Measurements from ENCODE around the gene NRP2. TPM values are rescaled to one million over a fixed set of nuclear protein-coding genes. Genes with fewer than 3 reads are reported as not detected.

NRP2 gene
- total RNA-seq, 1 experiment from 2014 or later, result 18.3 TPM

DNA sequence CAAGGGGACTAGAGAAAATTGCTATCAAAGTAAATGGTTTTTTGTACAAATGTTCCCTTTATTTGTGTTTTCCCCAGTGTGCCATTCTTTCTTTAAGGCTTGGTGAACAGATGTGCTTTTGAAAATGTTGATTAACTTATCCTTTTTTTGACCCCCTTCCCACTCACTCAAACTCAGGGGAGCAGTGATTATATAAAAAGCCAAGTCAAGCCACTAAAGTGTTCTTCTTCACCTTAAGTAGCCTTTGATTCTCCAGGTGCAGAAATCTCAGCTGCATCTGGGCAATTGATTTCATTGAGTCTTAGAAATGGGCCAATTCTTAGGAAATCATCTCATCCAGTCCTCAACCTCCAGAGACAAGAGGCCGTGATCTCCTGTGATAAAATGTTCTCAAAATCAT is 107.6 kb downstream of the NRP2 start:
- Histone ChIP-seq H3K36me3 (ENCODE audit: low read depth, low read length) (no peaks in the 10 kb centered on the region), H3K27me3 (ENCODE audit: low read length) (no peaks in the 10 kb centered on the region), H3K4me1 (ENCODE audit: insufficient read depth, low read length) (no peaks in the 10 kb centered on the region), H3K9me2 (replicated peaks; ENCODE audit: low read length) (no peaks in the 10 kb centered on the region), H3K9ac (ENCODE audit: low read length) (no peak overlapping the region), H3K9me3 (ENCODE audit: low read length) (no peaks in the 10 kb centered on the region), H3K4me2 (ENCODE audit: low read length) (no peak overlapping the region), H3K27ac (ENCODE audit: low read length) (no peak overlapping the region), H3F3A (ENCODE audit: low read length, unreplicated experiment) (no peaks in the 10 kb centered on the region), H4K20me1 (ENCODE audit: low read length) (no peaks in the 10 kb centered on the region), H3K79me2 (ENCODE audit: low read length) (no peaks in the 10 kb centered on the region), H3K4me3 (ENCODE audit: low read length) (no peak overlapping the region), H2AFZ (ENCODE audit: low read length) (no peak overlapping the region)
- DNase-seq (no peak), ATAC-seq (no peak)
- BruUV-seq (replicated peaks), result no TSS peak
- TF ChIP-seq EZH2 (IDR thresholded peaks at IDR 0.05; ENCODE audit: low read length, unreplicated experiment) (no peak), EZH2phosphoT487 (IDR thresholded peaks at IDR 0.05; ENCODE audit: borderline replicate concordance, low read length) (no peak)
- TF ChIP-seq, protein P1, sequence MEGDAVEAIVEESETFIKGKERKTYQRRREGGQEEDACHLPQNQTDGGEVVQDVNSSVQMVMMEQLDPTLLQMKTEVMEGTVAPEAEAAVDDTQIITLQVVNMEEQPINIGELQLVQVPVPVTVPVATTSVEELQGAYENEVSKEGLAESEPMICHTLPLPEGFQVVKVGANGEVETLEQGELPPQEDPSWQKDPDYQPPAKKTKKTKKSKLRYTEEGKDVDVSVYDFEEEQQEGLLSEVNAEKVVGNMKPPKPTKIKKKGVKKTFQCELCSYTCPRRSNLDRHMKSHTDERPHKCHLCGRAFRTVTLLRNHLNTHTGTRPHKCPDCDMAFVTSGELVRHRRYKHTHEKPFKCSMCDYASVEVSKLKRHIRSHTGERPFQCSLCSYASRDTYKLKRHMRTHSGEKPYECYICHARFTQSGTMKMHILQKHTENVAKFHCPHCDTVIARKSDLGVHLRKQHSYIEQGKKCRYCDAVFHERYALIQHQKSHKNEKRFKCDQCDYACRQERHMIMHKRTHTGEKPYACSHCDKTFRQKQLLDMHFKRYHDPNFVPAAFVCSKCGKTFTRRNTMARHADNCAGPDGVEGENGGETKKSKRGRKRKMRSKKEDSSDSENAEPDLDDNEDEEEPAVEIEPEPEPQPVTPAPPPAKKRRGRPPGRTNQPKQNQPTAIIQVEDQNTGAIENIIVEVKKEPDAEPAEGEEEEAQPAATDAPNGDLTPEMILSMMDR (conservative IDR thresholded peaks at IDR 0.05; ENCODE audit: low read depth, low read length), result no peak
- ChIA-PET CTCF (no interaction called here), POLR2A (ENCODE audit: unreplicated experiment) (no interaction called here)
- intact Hi-C loops (cut with micrococcal nuclease), result no loop called here

DNA sequence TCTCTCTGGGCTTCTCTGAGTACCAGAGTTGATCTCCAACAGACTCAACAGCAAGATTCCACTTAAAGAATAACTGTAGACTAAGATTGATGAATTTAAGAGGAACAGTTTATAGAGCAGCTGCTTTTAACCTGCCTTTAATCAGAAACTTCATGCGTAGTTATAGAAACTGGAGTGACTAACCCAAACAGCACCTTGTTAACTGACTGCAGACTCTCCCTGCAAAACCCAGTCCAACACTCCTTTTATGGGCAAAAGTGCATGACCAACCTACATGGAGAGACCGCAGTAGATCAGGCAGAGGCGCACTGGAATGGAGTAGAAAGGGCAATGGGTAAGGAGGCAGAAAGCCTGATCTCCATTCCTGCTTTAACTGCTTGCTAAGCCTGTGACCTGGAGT is 110.6 kb downstream of the NRP2 start:
- no peak overlapping the region for H3K4me3 ChIP-seq (ENCODE audit: low read length)
- H3K9me2 ChIP-seq (replicated peaks; ENCODE audit: low read length), result no peaks in the 10 kb centered on the region
- no peaks in the 10 kb centered on the region for H3K4me1 ChIP-seq (ENCODE audit: insufficient read depth, low read length)
- TF ChIP-seq, protein P1 (conservative IDR thresholded peaks at IDR 0.05; ENCODE audit: low read depth, low read length), result no peak
- TF ChIP-seq EZH2 (IDR thresholded peaks at IDR 0.05; ENCODE audit: low read length, unreplicated experiment) (no peak), EZH2phosphoT487 (IDR thresholded peaks at IDR 0.05; ENCODE audit: borderline replicate concordance, low read length) (no peak)
- H3K9me3 ChIP-seq (ENCODE audit: low read length), result no peaks in the 10 kb centered on the region
- intact Hi-C loops (cut with micrococcal nuclease), result no loop called here
- DNase-seq (no peak), ATAC-seq (no peak)
- no TSS peak for BruUV-seq (replicated peaks)
- no peaks in the 10 kb centered on the region for H3F3A ChIP-seq (ENCODE audit: low read length, unreplicated experiment)
- H3K27me3 ChIP-seq (ENCODE audit: low read length), result no peaks in the 10 kb centered on the region
- ChIA-PET CTCF (no interaction called here), POLR2A (ENCODE audit: unreplicated experiment) (interaction anchor here (0.5 kb wide), 1 partner anchor 326 kb away, joined by 3 read pairs; no protein-coding TSS in a partner anchor)
- no peak overlapping the region for H3K4me2 ChIP-seq (ENCODE audit: low read length)
- no peaks in the 10 kb centered on the region for H4K20me1 ChIP-seq (ENCODE audit: low read length)
- no peak overlapping the region for H3K27ac ChIP-seq (ENCODE audit: low read length)
- H3K9ac ChIP-seq (ENCODE audit: low read length), result no peak overlapping the region
- no peak overlapping the region for H2AFZ ChIP-seq (ENCODE audit: low read length)
- no peaks in the 10 kb centered on the region for H3K79me2 ChIP-seq (ENCODE audit: low read length)
- H3K36me3 ChIP-seq (ENCODE audit: low read depth, low read length), result no peaks in the 10 kb centered on the region

DNA sequence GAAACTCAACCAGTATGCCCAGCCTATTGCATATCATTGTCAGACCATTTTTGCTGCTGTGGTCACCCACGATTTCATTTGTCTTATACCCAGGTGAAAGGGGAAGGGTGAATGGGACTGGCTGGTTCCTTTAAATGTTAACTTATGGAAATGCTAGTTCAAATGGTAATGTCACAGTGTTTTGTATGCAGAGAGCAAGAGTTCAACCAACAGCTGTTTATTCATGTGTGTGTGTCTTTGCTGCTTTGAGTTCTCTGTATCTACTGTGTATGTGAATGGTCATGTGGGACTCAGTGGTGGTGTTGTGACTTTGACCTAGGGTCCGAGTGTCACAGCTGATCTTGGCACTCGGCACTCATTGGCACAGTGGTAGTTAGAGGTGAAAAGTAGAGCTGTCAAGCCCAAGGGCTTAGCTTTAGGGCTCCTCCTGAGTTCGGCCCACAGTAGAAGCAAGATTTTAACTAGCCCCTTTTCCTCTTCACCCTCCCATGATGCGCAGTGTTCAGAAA is 114.6 kb downstream of the NRP2 start:
- Histone ChIP-seq H3K9ac (ENCODE audit: low read length) (no peak overlapping the region), H3K27me3 (ENCODE audit: low read length) (no peaks in the 10 kb centered on the region), H3K36me3 (ENCODE audit: low read depth, low read length) (no peaks in the 10 kb centered on the region), H3K4me1 (ENCODE audit: insufficient read depth, low read length) (no peaks in the 10 kb centered on the region), H3K9me3 (ENCODE audit: low read length) (no peaks in the 10 kb centered on the region), H3K27ac (ENCODE audit: low read length) (no peak overlapping the region), H3K4me2 (ENCODE audit: low read length) (no peak overlapping the region), H2AFZ (ENCODE audit: low read length) (no peak overlapping the region), H3F3A (ENCODE audit: low read length, unreplicated experiment) (no peaks in the 10 kb centered on the region), H3K79me2 (ENCODE audit: low read length) (no peaks in the 10 kb centered on the region), H3K4me3 (ENCODE audit: low read length) (no peak overlapping the region), H3K9me2 (replicated peaks; ENCODE audit: low read length) (no peaks in the 10 kb centered on the region), H4K20me1 (ENCODE audit: low read length) (no peaks in the 10 kb centered on the region)
- intact Hi-C loops (cut with micrococcal nuclease), result no loop called here
- TF ChIP-seq EZH2phosphoT487 (IDR thresholded peaks at IDR 0.05; ENCODE audit: borderline replicate concordance, low read length), result no peak
- TF ChIP-seq, protein P1 (conservative IDR thresholded peaks at IDR 0.05; ENCODE audit: low read depth, low read length), result no peak
- TF ChIP-seq EZH2 (IDR thresholded peaks at IDR 0.05; ENCODE audit: low read length, unreplicated experiment), result no peak
- ChIA-PET POLR2A (ENCODE audit: unreplicated experiment) (no interaction called here), CTCF (no interaction called here)
- no TSS peak for BruUV-seq (replicated peaks)
- no peak for DNase-seq
- no peak for ATAC-seq
